Activated CD4-positive, alpha-beta T cell treated with anti-CD3 and anti-CD28 coated beads for 4 hours (primary cell): ENCODE data around the gene AMFR.

ENCODE experiments used
- DNase-seq, 2 donors: peaks; one replicate each; pipeline ENCODE4 v3.0.0-alpha.2; 2020

AMFR gene

DNA sequence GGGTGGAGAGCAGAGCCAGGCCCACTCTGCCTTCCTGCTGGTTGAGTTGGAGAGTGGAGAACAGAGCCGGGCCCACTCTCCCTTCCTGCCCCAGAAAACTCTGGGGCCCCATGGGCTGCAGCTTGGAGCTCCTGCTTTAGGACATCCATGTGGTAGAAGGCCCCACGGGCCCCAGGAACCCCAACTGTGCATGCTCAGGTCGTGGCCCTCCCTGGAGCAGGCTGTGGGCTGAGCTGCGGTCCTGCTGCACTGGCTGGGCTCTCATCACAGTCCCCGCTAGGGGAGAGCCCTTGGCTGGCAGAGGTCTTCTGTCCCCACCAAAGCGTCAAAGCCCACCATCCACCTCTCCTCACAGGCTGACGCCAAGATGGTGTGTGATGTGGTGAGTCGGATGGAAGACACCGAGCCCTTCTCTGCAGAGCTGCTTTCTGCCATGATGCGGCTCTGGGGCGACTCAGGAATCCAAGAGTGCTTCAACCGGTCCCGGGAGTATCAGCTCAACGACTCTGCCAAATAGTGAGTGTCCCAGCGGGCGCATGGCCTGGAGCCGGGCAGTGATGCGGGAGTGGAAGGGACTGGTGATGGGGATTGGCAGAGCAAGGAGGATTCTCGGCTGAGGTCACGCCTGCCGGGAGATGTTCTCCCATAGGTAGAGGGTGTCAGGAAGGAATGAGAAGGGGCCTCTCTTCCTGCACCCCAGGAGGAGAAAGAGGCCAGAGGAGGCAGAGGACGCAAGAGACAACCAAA is 96.9 kb downstream of the AMFR start:
- DNase-seq, result no peak

GRCh38 chr16:56327929-56328258 is 97.5 kb downstream of the AMFR start:
- no peak for DNase-seq

GRCh38 chr16:56327071-56327928 is 98.0 kb downstream of the AMFR start:
- no peak for DNase-seq

DNA sequence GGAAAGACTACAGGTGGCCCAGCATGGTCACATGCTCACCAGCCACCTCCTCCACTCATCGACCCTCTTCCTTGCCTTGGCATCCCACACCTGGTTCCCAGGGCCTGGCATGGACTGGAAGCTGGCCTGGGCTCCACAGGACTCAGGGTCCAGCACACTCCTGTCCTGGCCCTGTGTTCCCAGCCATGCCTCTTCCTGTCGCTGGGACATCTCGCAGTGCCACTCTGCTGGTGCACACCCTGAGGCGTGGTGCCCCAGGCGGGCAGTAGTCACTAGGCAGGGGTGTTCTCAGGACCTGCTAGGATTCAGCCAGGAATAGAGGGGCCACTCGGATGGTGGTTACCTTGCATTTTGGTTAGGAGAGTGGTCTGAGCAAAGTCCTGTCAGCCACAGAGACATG is 99.4 kb downstream of the AMFR start:
- no peak for DNase-seq

DNA sequence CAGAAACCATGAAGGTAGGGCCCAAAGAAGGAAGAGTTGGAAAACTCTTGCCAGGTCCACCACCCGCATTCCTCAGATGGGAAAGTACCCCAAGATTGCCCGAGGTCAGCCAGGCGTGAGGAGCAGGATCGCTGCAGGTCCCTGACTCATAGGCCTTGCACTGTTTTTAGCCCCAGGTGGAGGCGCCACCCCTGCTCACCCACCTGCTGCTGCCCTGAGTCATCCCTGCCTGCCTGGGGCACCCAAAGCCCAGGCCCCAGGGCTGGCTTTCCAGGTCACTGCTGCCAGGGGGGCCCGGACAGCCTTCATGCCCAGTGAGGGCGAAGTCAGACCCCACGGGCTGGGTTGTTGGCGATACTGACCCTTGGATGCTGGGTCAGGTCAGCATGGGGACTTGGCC is 100.9 kb downstream of the AMFR start:
- DNase-seq, result no peak

DNA sequence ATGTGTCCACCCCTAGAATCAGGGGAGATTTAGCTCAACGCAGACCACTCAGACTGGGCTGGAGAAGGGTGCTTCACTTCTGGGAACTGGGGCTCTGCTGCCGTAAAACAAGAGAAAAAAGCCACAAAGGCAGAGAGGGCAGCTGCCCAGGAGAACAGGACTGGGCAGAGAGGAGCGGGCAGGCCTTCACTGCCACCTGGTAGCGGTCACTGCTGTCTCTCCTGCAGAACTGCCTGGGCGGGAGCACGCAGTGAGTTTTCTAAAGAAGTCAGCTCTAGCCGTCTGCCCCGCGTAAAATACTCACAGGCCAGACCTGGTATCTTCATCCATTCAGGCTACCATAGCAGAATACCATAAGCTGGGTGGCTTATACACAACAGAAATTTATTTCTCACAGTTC is 103.8 kb downstream of the AMFR start:
- no peak for DNase-seq

- no peak for DNase-seq
These were observed 104.4 kb downstream of the AMFR start for GRCh38 chr16:56320811-56321558.

- DNase-seq, result no peak
These were observed 105.3 kb downstream of the AMFR start for GRCh38 chr16:56320056-56320455.

DNA sequence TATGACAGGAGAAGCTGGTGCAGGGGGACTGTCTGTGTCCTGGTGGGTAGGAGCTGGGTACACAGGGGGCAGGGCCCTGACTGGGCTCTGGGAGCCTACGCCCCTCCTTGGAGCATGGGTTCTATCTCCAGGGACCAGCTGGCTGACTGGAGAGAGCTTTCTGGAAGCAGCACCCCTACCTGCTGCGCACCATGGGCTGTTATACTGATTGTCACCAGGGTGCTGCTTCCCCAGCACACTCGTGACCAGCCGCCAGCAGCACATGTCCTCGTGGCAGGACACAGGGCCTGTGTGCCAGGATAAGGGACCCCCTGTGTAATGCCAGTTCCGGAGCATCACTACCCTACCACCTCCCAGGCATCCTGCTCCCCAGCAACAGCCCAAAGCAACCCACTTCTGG is 106.0 kb downstream of the AMFR start:
- DNase-seq, result no peak

GRCh38 chr16:56318827-56319140 is 106.6 kb downstream of the AMFR start:
- DNase-seq, result no peak

DNA sequence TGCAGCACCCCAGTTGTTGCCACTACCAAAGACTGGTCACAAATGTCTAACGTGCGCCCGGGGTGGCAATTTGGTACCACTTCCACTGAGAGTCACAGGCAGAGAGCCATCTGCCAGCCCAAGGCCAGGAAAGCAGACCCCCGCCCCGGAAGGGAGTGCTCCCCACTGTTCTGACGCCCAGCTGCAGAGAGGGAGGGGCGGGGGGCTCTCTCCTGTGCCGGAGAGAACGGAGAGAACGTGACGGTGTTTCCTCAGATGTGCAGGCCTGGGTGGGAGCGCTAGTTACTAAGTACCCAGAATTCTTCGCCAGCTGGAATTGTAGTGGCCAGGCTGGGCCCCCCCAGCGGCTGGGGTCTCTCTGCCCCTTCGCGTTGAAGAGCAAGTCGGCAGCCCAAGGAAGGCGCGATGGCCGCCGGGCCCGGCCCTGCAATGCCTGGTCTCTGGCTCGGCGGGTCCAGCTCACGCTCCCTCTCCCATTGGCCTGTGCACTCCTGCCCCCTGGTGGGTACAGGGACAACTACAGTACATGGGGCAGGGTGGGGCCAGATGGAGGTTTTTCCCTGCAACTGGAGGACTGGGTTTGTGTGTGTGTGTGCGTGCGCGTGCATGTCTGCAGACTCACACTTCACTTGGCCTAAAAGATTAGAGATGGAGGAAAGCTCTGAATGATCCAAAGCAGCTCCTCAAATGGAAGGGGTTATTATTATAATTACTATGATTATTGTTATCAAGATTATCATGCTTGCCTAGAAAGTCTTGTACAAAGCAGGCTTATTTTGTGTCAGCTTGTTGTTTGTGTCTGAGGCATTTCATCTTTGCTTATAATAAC is 107.1 kb downstream of the AMFR start:
- DNase-seq, result peak; percentile 66 to 79

DNA sequence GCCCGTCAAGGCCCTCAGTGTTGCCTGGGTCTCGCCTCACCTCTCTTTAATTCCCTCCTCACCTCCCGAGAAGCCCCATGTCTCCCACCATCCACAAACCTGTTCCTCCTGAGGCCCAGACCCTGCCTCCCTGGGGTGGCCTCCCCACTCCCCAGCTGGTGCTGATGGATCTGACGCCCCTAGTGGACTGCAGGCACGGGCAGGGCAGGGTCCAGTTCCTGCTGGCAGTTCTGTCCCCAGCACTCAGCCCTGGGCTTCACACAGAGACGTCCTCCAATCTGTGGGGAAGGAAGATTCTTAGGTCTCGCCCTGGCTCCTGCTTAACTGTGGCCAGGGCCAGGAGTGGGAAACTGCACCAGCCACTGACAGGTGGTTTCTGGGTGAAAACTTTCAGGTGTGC is 108.8 kb downstream of the AMFR start:
- DNase-seq, result no peak

DNA sequence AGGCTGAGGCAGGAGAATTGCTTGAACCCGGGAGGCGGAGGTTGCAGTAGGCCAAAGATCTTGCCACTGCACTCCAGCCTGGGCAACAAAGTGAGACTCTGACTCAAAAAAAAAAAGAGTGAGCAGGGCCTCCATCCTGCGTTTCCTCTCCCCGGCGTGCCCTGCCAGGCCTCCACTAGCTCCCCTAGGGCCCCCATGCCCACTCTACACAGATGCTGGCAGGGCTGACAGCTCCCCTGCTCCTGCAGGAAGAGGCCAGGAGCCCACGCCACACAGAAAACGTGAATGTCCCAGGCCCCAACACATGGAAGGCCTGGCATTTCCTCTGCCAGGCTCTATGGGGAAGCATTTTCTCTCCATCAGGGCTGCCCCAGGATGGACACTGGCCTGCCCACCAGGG is 109.4 kb downstream of the AMFR start:
- no peak for DNase-seq

DNA sequence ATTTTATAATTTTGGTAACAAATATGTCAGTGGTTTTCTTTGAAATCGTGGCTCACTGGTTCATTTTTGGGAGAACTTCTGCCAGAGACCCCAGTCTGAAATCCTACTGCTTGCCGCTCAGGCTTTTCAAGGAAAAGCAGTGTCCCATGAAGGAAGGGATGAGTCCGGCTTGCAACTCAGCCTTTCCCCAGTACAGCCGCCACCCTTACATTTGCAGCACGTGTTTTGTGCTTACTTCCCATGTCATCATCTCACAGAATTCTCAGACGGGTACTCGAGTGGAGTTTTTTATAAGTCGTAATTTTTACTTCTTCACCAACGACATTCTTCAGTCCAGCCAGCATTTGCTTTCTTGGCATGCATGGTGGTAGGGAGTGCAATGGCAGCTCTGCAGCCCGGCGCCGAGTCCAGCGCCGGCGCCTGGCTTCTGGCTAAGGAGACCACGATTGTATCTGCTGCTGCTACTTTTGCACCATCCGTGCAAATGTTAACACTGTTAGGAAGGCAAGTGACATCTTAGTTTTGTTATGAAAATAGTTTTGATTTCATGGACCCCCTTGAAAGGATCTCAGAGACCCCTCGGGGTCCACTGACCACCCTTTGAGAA is 111.0 kb downstream of the AMFR start:
- no peak for DNase-seq

DNA sequence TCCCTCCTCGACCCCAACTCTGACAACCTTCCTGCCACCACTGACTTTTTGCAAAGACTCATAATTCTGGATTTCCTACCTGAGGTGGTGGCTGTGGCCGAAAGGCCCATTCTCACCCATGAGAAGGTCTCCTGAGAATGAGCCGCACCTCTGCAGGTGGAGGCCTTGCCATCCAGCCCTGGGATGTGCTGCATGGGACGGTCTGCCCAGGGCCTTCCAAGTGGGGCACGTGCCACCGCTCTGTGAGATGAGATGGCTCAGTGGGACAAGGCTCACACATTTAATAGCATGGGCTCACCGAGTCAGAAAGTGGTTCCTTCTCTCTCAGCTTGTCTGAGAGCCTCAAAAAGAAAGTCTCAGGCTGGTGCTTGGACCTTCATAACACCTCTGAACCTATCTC is 112.8 kb downstream of the AMFR start:
- DNase-seq, result no peak

GRCh38 chr16:56312028-56312300 is 113.4 kb downstream of the AMFR start:
- no peak for DNase-seq
